IMR-90 (cell line): ENCODE data around the gene GLS. TPM values are rescaled to one million over a fixed set of nuclear protein-coding genes. Genes with fewer than 3 reads are reported as not detected.
"Not testable (repeated sequence)": the region's sequence is repeated elsewhere in the genome, so short reads cannot be mapped to it uniquely, and the experiment has no call there.

Experiments
- ATAC-seq: fragments of 200-7000 bp; cut with Tn5 transposase; 2 replicates; pipeline ENCODE4 v1.9.1; 2020; ENCODE audit warnings: low read depth, mild to moderate bottlenecking, moderate library complexity
- BruUV-seq: library from RNA; stranded (reverse); fragments of 400-500 nt; replicated peaks from 2 replicates; lab custom pipeline; 2021; lab: Mats Ljungman, UMichigan
- CTCF ChIA-PET: fragments of 300-600 bp; formaldehyde crosslinking; extraction: SDS; loops from one replicate; lab custom pipeline; 2021; ENCODE audit warnings: antibody characterized with exemption; lab: Yijun Ruan, JAX
- POLR2A ChIA-PET: fragments of 300-600 bp; sonication (Branson Sonifier 250); formaldehyde crosslinking; loops from one replicate; lab custom pipeline; 2022; ENCODE audit warnings: antibody characterized with exemption; ENCODE audit not compliant: unreplicated experiment; lab: Charles Lee
- DNase-seq: peaks from one replicate; pipeline ENCODE4 v3.0.0; 2013
- H2AFZ ChIP-seq: replicated peaks from 2 replicates; pipeline ENCODE3; 2013; ENCODE audit warnings: low read length, mild to moderate bottlenecking; ENCODE audit not compliant: poor library complexity
- H2AK5ac ChIP-seq: 2 replicates; pipeline ENCODE4 v1.6.1; 2013; ENCODE audit warnings: low read depth, low read length, inconsistent platforms
- H2AK9ac ChIP-seq: replicated peaks from 2 replicates; pipeline ENCODE3; 2013; ENCODE audit warnings: mild to moderate bottlenecking, low read depth, low read length, moderate library complexity; ENCODE audit not compliant: poor library complexity
- H2BK120ac ChIP-seq: 2 replicates; pipeline ENCODE4 v1.6.1; 2013; ENCODE audit warnings: low read depth, low read length, inconsistent platforms
- H2BK15ac ChIP-seq: 3 replicates; pipeline ENCODE4 v1.6.1; 2013; ENCODE audit warnings: low read depth, low read length, inconsistent platforms
- H2BK20ac ChIP-seq: 2 replicates; pipeline ENCODE4 v1.6.1; 2013; ENCODE audit warnings: low read depth, mild to moderate bottlenecking, inconsistent platforms, low read length, moderate library complexity
- H2BK5ac ChIP-seq: 2 replicates; pipeline ENCODE4 v1.6.1; 2013; ENCODE audit warnings: mild to moderate bottlenecking, low read depth, low read length, inconsistent platforms; ENCODE audit not compliant: poor library complexity, severe bottlenecking
- H3K14ac ChIP-seq: replicated peaks from 2 replicates; pipeline ENCODE4 v1.6.1; 2013; ENCODE audit warnings: low read depth, low read length, inconsistent platforms
- H3K18ac ChIP-seq: 2 replicates; pipeline ENCODE4 v1.6.1; 2013; ENCODE audit warnings: low read depth, low read length, control low read depth
- H3K23ac ChIP-seq: 2 replicates; pipeline ENCODE4 v1.6.1; 2013; ENCODE audit warnings: low read depth, low read length, inconsistent platforms
- H3K27ac ChIP-seq: 2 replicates; pipeline ENCODE4 v1.5.1; 2013; ENCODE audit warnings: mild to moderate bottlenecking, control low read depth, low read length; ENCODE audit not compliant: insufficient read depth
- H3K27me3 ChIP-seq: 2 replicates; pipeline ENCODE4 v1.6.1; 2013; ENCODE audit warnings: low read length; ENCODE audit not compliant: control insufficient read depth, insufficient read depth
- H3K36me3 ChIP-seq: 2 replicates; pipeline ENCODE4 v1.6.1; 2013; ENCODE audit warnings: low read length, mixed read lengths; ENCODE audit not compliant: control insufficient read depth, insufficient read depth
- H3K4ac ChIP-seq: 2 replicates; pipeline ENCODE4 v1.6.1; 2013; ENCODE audit warnings: low read depth, low read length, inconsistent platforms
- H3K4me1 ChIP-seq: 2 replicates; pipeline ENCODE4 v1.6.1; 2013; ENCODE audit warnings: low read length, mixed read lengths; ENCODE audit not compliant: control insufficient read depth, insufficient read depth
- H3K4me2 ChIP-seq: 2 replicates; pipeline ENCODE4 v1.6.1; 2013; ENCODE audit warnings: low read depth, mild to moderate bottlenecking, control low read depth, low read length, moderate library complexity
- H3K4me3 ChIP-seq: 2 replicates; pipeline ENCODE4 v1.5.1; 2013; ENCODE audit warnings: low read depth, mild to moderate bottlenecking, control low read depth, low read length, moderate library complexity; ENCODE audit not compliant: insufficient read depth
- H3K56ac ChIP-seq: 2 replicates; pipeline ENCODE4 v1.6.1; 2013; ENCODE audit warnings: low read length, inconsistent platforms; ENCODE audit not compliant: insufficient read depth; ENCODE audit errors: extremely low read depth
- H3K79me1 ChIP-seq, 2 experiments: 2 replicates each; pipeline ENCODE4 v1.6.1; 2013; ENCODE audit warnings: low read length in 2 of 2, inconsistent platforms in 1 of 2, low read depth in 1 of 2
- H3K9ac ChIP-seq: 2 replicates; pipeline ENCODE4 v1.6.1; 2013; ENCODE audit warnings: low read depth, low read length, control low read depth
- H3K9me1 ChIP-seq: 2 replicates; pipeline ENCODE4 v1.6.1; 2013; ENCODE audit warnings: low read length, inconsistent platforms; ENCODE audit not compliant: insufficient read depth
- H3K9me3 ChIP-seq: 2 replicates; pipeline ENCODE4 v1.6.1; 2013; ENCODE audit warnings: low read length; ENCODE audit not compliant: control insufficient read depth, insufficient read depth
- H4K20me1 ChIP-seq: 2 replicates; pipeline ENCODE4 v1.6.1; 2013; ENCODE audit warnings: low read length, inconsistent platforms; ENCODE audit not compliant: insufficient read depth
- H4K5ac ChIP-seq: 2 replicates; pipeline ENCODE4 v1.6.1; 2013; ENCODE audit warnings: mild to moderate bottlenecking, low read depth, low read length, control low read depth
- H4K8ac ChIP-seq, 2 experiments: 2 replicates each; pipeline ENCODE4 v1.6.1; 2013; ENCODE audit warnings: low read depth in 2 of 2, low read length in 2 of 2, control low read depth in 1 of 2, inconsistent platforms in 1 of 2
- H4K91ac ChIP-seq: 2 replicates; pipeline ENCODE4 v1.6.1; 2013; ENCODE audit warnings: low read depth, low read length, inconsistent platforms; ENCODE audit not compliant: insufficient read depth
- WGBS, 2 experiments: methylation state at CpG; one replicate each; pipeline versions ENCODE4 v1.1.5 to v1.1.7; 2013; ENCODE audit warnings: missing lambda C conversion rate in 2 of 2; ENCODE audit not compliant: insufficient read length in 1 of 2; ENCODE audit errors: extremely low coverage in 2 of 2; 5-methylcytosine and 5-hydroxymethylcytosine counted together
- dilution Hi-C: fragments of 300-500 bp; cut with HindIII; formaldehyde crosslinking; loops from one replicate; pipeline ENCODE4 v1.14.3; 2018; ENCODE audit warnings: low sequenced_read_pairs; ENCODE audit not compliant: unreplicated experiment
- in situ Hi-C: fragments of 300-500 bp; cut with MboI; formaldehyde crosslinking; loops from 3 replicates; pipeline ENCODE4 v1.14.3; 2019; ENCODE audit warnings: low sequenced_read_pairs, inconsistent platforms, mixed read lengths
- intact Hi-C: fragments of 100-400 bp; cut with micrococcal nuclease; formaldehyde crosslinking; loops from 2 replicates; pipeline ENCODE4 v1.10.0; 2022
- polyA plus RNA-seq, 3 experiments: library from polyadenylated mRNA; depleted of rRNA; stranded (reverse); fragments of >200 nt; gene quantifications; 2 replicates each; pipeline ENCODE4 v1.2.3, GENCODE V29; 2012; ENCODE audit warnings: low replicate concordance in 1 of 3
- total RNA-seq: library from RNA; depleted of rRNA; stranded (reverse); fragments of >200 nt; gene quantifications from 2 replicates; pipeline ENCODE4 v1.2.3, GENCODE V29; 2012

GLS gene
- total and polyA plus RNA-seq, 2 of the 4 experiments (the other 2 are of a cell fraction), result 87.5 to 130 TPM

DNA sequence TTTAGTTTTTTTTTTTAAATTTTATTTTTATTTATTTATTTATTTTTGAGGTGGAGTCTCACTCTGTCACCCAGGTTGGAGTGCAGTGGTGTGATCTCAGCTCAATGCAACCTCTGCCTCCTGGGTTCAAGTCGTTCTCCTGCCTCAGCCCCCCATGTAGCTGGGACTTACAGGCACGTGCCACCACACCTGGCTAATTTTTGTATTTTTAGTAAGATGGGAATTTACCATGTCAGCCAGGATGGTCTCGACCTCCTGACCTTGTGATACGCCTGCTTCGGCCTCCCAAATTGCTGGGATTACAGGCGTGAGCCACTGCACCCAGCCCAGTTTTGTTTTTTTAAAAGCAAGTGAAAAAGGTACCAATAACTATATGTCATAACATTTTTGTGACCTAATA lies 5.2 kb downstream of the GLS start:
- WGBS, 2 experiments, result 100% methylated on average over 1 of the region's 6 CpGs; no CpG with 5 or more reads in 1 of the 2 experiments
- H3K36me3 ChIP-seq, in situ Hi-C loops, CTCF ChIA-PET, H3K23ac ChIP-seq, dilution Hi-C loops, POLR2A ChIA-PET, H4K91ac ChIP-seq, H2AFZ ChIP-seq, H2AK5ac ChIP-seq, H2BK20ac ChIP-seq, H3K4ac ChIP-seq, H3K4me1 ChIP-seq, H3K56ac ChIP-seq, BruUV-seq, H3K9ac ChIP-seq, H2BK120ac ChIP-seq, H3K4me3 ChIP-seq, intact Hi-C loops, H2BK5ac ChIP-seq, H3K18ac ChIP-seq, H3K14ac ChIP-seq, H3K9me3 ChIP-seq, H4K5ac ChIP-seq, H3K9me1 ChIP-seq, H3K27me3 ChIP-seq, DNase-seq, H3K4me2 ChIP-seq, H3K27ac ChIP-seq, ATAC-seq, H2AK9ac ChIP-seq, H2BK15ac ChIP-seq, H4K8ac ChIP-seq: not testable (repeated sequence)
- Histone ChIP-seq H3K79me1 (peaks cover 0 to 18% of the 10 kb centered on the region in 2 experiments; a peak in 2 of 4 replicates), H4K20me1 (peaks cover 83% of the 10 kb centered on the region; the same call in 1 of the 2 replicates)
